Common myeloid progenitor, CD34-positive (primary cell): ENCODE results near the gene HOXB3.

Source experiments
- CTCF ChIA-PET: fragments of 350-600 bp; sonication (Branson Sonifier 250); formaldehyde crosslinking; loops from one replicate; lab custom pipeline; 2021; ENCODE audit warnings: antibody characterized with exemption; lab: Charles Lee
- POLR2A ChIA-PET: fragments of 350-600 bp; sonication (Branson Sonifier 250); formaldehyde crosslinking; loops from one replicate; lab custom pipeline; 2021; ENCODE audit warnings: antibody characterized with exemption; lab: Charles Lee
- DNase-seq, 3 donors: peaks; one replicate each; pipeline versions ENCODE4 v3.0.0 to v3.0.0-alpha.2; 2013
- H3K27ac ChIP-seq, 2 experiments: 1 replicate in 1 of 2; 2 replicates in 1 of 2; pipeline ENCODE4 v1.7.0; 2013; ENCODE audit warnings: inconsistent platforms in 2 of 2, low read length in 2 of 2, mild to moderate bottlenecking in 2 of 2, low read depth in 1 of 2, moderate library complexity in 1 of 2; ENCODE audit not compliant: severe bottlenecking in 2 of 2, insufficient read depth in 1 of 2, poor library complexity in 1 of 2
- H3K27me3 ChIP-seq, 5 experiments: replicated peaks in 2 of 5; 1 replicate in 3 of 5; 2 replicates in 2 of 5; pipeline versions ENCODE4 v1.6.1 to v1.7.0; 2013; ENCODE audit warnings: low read length in 4 of 5, mild to moderate bottlenecking in 2 of 5, moderate library complexity in 2 of 5, inconsistent platforms in 1 of 5; ENCODE audit not compliant: insufficient read depth in 5 of 5, control insufficient read depth in 4 of 5
- H3K36me3 ChIP-seq, 4 experiments: 1 replicate in 2 of 4; 2 replicates in 2 of 4; pipeline versions ENCODE4 v1.6.1 to v1.7.0; 2013; ENCODE audit warnings: low read length in 3 of 4, control low read depth in 1 of 4, mild to moderate bottlenecking in 1 of 4; ENCODE audit not compliant: control insufficient read depth in 4 of 4, insufficient read depth in 4 of 4
- H3K4me1 ChIP-seq, 4 experiments: 1 replicate in 3 of 4; 2 replicates in 1 of 4; pipeline versions ENCODE4 v1.6.1 to v1.7.1; 2013; ENCODE audit warnings: low read length in 3 of 4, mild to moderate bottlenecking in 3 of 4, control low read depth in 1 of 4, inconsistent platforms in 1 of 4, moderate library complexity in 1 of 4; ENCODE audit not compliant: control insufficient read depth in 4 of 4, insufficient read depth in 4 of 4; ENCODE audit errors: control extremely low read depth in 1 of 4
- H3K4me3 ChIP-seq, 7 experiments: 1 replicate in 4 of 7; 2 replicates in 3 of 7; pipeline versions ENCODE4 v1.5.1 to v1.7.0; 2013; ENCODE audit warnings: mild to moderate bottlenecking in 7 of 7, low read length in 6 of 7, moderate library complexity in 6 of 7, inconsistent platforms in 2 of 7, low read depth in 2 of 7, control low read depth in 1 of 7; ENCODE audit not compliant: insufficient read depth in 4 of 7, control insufficient read depth in 1 of 7; ENCODE audit errors: extremely low read depth in 1 of 7
- H3K9me3 ChIP-seq, 5 experiments: 1 replicate in 4 of 5; 2 replicates in 1 of 5; pipeline versions ENCODE4 v1.6.1 to v1.7.1; 2013; ENCODE audit warnings: low read length in 4 of 5, mild to moderate bottlenecking in 2 of 5, inconsistent platforms in 1 of 5, low read depth in 1 of 5, moderate library complexity in 1 of 5; ENCODE audit not compliant: control insufficient read depth in 4 of 5, insufficient read depth in 2 of 5; ENCODE audit errors: control extremely low read depth in 1 of 5
- WGBS: methylation state at CpG from one replicate; pipeline ENCODE4 v1.1.5; 2013; ENCODE audit not compliant: insufficient coverage; 5-methylcytosine and 5-hydroxymethylcytosine counted together

Gene HOXB3

DNA sequence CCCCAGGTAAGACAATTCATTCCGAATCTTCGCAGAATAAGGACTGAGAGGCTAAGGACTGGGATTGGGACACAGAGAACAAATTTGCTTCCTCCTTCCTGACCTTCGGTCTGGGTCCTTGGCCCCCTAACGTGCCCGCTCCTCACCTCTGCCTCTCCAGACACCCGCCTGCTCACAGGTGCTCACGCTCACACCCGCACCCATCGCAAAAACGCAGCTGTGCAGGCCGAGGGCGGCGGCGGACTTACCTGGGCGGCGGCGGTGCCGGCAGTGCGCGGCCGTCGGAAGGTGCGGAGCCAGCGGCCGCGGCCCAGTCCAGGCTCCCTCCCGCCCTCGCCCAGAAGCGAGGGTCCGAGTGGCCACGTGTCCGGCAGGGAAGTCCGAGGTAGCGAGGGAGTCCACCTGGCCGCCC, 43.2 kb upstream of the HOXB3 start:
- Histone ChIP-seq H3K4me1 (peaks cover 0 to 14% (median 6%) of the 10 kb centered on the region in 4 experiments), H3K9me3 (no peaks in the 10 kb centered on the region), H3K4me3 (no peak overlapping the region), H3K27me3 (peaks cover 22 to 97% (median 60%) of the 10 kb centered on the region in 5 experiments), H3K27ac (no peak overlapping the region), H3K36me3 (no peaks in the 10 kb centered on the region)
- no peak for DNase-seq
- POLR2A ChIA-PET: no interaction called here
- 61% methylated on average over 30 of the region's 35 CpGs for WGBS
- CTCF ChIA-PET: interaction anchor here (2.6 kb wide), 1 partner anchor 12 kb away, joined by 12 read pairs; no protein-coding TSS in a partner anchor

DNA sequence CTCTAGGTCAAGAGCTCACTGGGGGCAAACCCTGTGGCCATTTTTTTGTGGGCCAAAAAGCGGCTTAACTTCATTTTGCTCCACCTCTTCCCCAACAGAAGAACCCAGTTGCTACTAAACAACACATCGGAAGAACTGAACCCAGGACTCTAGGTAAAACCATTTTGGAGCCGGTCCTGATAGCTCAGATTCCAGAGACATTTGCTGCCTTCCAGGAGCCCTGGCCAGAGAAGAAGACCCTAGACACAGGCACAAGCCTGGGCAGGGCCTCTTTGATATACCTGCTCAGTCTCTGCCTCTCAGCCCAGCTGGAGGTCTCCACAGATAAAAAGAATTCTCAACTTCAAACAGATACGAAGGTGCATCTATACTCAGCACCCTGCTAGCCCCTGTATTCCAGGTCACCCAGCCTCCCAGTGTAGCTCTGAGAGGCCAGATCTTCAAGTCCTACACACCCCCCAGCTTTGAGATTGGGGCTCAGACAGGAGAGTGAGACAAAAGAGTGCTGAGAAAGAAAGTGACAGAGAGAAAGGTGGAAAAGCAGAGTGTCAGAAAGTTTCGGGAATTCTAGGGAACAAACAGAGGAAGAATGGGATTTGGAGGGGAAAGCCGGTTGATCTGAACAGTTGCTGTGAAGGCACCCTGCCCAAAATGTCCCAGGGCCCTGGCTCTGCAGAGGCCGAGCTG, 42.7 kb upstream of the HOXB3 start:
- H3K4me1 ChIP-seq: peaks cover 0 to 14% (median 6%) of the 10 kb centered on the region in 4 experiments
- ChIA-PET POLR2A (no interaction called here), CTCF (interaction anchor here (1.1 to 2.6 kb wide), 6 partner anchors 8 to 246 kb away, joined by 3 to 12 read pairs (median 4); no protein-coding TSS in a partner anchor)
- H3K4me3 ChIP-seq: no peak overlapping the region
- H3K36me3 ChIP-seq: no peaks in the 10 kb centered on the region
- no peaks in the 10 kb centered on the region for H3K9me3 ChIP-seq
- 95% methylated on average over 7 of the region's 7 CpGs for WGBS
- no peak for DNase-seq
- H3K27me3 ChIP-seq: peaks cover 21 to 97% (median 61%) of the 10 kb centered on the region in 5 experiments
- H3K27ac ChIP-seq: no peak overlapping the region

GRCh38 chr17:48631693-48632578, 41.9 kb upstream of the HOXB3 start:
- Histone ChIP-seq H3K4me3 (no peak overlapping the region), H3K27me3 (peaks cover 21 to 97% (median 64%) of the 10 kb centered on the region in 5 experiments), H3K27ac (peak overlapping the region in 1 of 2 experiments; percentile 76), H3K36me3 (no peaks in the 10 kb centered on the region), H3K4me1 (peaks cover 0 to 15% (median 8%) of the 10 kb centered on the region in 4 experiments), H3K9me3 (no peaks in the 10 kb centered on the region)
- ChIA-PET POLR2A (no interaction called here), CTCF (interaction anchor here (1.1 to 2.6 kb wide), 7 partner anchors 8 to 247 kb away, joined by 3 to 12 read pairs (median 3); no protein-coding TSS in a partner anchor)
- no peak for DNase-seq
- WGBS: 93% methylated on average over 3 of the region's 7 CpGs

GRCh38 chr17:48630925-48631692, 41.1 kb upstream of the HOXB3 start:
- CTCF ChIA-PET: interaction anchor here (1.1 to 2.6 kb wide), 5 partner anchors 7 to 248 kb away, joined by 3 to 12 read pairs (median 4); no protein-coding TSS in a partner anchor
- WGBS: 80% methylated on average over 15 of the region's 15 CpGs
- H3K27me3 ChIP-seq: peaks cover 21 to 98% (median 60%) of the 10 kb centered on the region in 5 experiments

GRCh38 chr17:48630009-48630924, 40.2 kb upstream of the HOXB3 start:
- Histone ChIP-seq H3K27me3 (peaks cover 21 to 98% (median 56%) of the 10 kb centered on the region in 5 experiments), H3K27ac (peak overlapping the region in 1 of 2 experiments; percentile 76), H3K4me1 (peaks cover 0 to 24% (median 21%) of the 10 kb centered on the region in 4 experiments), H3K36me3 (no peaks in the 10 kb centered on the region), H3K4me3 (no peak overlapping the region), H3K9me3 (no peaks in the 10 kb centered on the region)
- no peak for DNase-seq
- 95% methylated on average over 4 of the region's 15 CpGs for WGBS
- CTCF ChIA-PET: interaction anchor here (0.8 kb wide), 1 partner anchor 11 kb away, joined by 3 read pairs; no protein-coding TSS in a partner anchor
- POLR2A ChIA-PET: no interaction called here

More at GRCh38 chr17:48630925-48631692, 41.1 kb upstream of the HOXB3 start:
- Histone ChIP-seq H3K27ac (peak overlapping the region in 1 of 2 experiments; percentile 76), H3K36me3 (no peaks in the 10 kb centered on the region), H3K4me1 (peaks cover 0 to 18% (median 14%) of the 10 kb centered on the region in 4 experiments), H3K4me3 (no peak overlapping the region), H3K9me3 (no peaks in the 10 kb centered on the region)
- POLR2A ChIA-PET: no interaction called here
- no peak for DNase-seq

DNA sequence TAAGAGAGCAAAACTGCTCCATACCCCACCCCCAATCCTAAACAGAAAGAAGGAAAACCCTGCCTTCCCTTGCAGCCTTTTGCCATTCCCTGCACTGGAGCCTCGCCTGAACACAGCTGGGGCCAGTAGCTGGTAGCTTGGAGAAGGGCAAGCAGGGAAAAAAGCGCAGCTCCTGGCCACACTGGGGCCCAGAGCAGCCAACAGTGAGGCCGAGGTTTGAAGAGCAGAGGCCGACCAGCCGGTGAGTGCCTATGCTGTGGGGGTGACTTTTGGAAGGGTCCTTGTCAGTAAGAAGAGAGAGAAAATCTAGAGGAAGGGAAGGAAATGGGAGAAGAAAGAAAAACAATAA, 39.3 kb upstream of the HOXB3 start:
- Histone ChIP-seq H3K4me3 (no peak overlapping the region), H3K36me3 (no peaks in the 10 kb centered on the region), H3K9me3 (no peaks in the 10 kb centered on the region), H3K4me1 (peaks cover 0 to 33% (median 29%) of the 10 kb centered on the region in 4 experiments), H3K27ac (peak overlapping the region in 1 of 2 experiments; percentile 76), H3K27me3 (peaks cover 18 to 98% (median 52%) of the 10 kb centered on the region in 5 experiments)
- no peak for DNase-seq
- POLR2A ChIA-PET: no interaction called here
- CTCF ChIA-PET: interaction anchor here (0.6 to 1.7 kb wide), 4 partner anchors 8 to 34 kb away, joined by 3 to 7 read pairs (median 4); no protein-coding TSS in a partner anchor
- WGBS: 88% methylated on average over 5 of the region's 5 CpGs
